Suprapubic skin (tissue), 3 donors: ENCODE data around the gene CDH22.

Experiments
- POLR2AphosphoS5 ChIP-seq, 3 donors: sonication (generic); formaldehyde crosslinking; IDR thresholded peaks; one replicate each; pipeline ENCODE4 v1.6.1; 2017; ENCODE audit warnings: antibody characterized with exemption in 3 of 3
- TF ChIP-seq, protein P1 (sequence below), 2 donors: fragments of 200-600 bp in 1 of 2; fragments of 450-650 bp in 1 of 2; sonication (generic) in 1 of 2; IDR thresholded peaks; one replicate each; pipeline ENCODE4 v1.5.1; 2016 to 2019; ENCODE audit warnings: antibody characterized with exemption in 2 of 2, mild to moderate bottlenecking in 1 of 2, moderate library complexity in 1 of 2

DNA sequence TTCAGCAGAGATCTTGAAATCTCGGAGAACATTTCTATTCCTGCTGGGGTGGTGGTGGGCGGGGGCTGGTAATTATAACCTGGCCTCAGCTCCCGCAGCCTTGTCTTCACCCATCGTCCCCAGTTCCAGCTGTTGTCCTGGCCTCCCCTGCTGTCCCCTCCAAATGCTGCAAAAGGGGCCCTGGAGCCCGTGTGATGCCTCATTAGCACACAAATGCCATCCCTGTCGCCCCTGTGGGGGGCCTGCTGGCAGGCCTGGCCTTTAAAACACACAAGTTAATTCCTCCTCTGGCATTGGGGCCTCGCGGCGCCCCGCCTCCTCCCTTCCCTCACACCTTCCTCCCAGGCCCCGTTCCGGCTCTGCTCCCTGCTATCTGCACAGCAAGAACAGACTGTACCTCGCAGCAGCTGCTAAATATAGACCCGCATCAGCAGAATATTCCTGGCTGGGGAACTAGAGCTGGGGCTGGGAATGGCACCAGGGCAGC lies 85.7 kb downstream of the CDH22 start:
- TF ChIP-seq, protein P1, sequence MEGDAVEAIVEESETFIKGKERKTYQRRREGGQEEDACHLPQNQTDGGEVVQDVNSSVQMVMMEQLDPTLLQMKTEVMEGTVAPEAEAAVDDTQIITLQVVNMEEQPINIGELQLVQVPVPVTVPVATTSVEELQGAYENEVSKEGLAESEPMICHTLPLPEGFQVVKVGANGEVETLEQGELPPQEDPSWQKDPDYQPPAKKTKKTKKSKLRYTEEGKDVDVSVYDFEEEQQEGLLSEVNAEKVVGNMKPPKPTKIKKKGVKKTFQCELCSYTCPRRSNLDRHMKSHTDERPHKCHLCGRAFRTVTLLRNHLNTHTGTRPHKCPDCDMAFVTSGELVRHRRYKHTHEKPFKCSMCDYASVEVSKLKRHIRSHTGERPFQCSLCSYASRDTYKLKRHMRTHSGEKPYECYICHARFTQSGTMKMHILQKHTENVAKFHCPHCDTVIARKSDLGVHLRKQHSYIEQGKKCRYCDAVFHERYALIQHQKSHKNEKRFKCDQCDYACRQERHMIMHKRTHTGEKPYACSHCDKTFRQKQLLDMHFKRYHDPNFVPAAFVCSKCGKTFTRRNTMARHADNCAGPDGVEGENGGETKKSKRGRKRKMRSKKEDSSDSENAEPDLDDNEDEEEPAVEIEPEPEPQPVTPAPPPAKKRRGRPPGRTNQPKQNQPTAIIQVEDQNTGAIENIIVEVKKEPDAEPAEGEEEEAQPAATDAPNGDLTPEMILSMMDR (IDR thresholded peaks at IDR 0.05), result no peak
- TF ChIP-seq POLR2AphosphoS5 (IDR thresholded peaks at IDR 0.05), result no peak
